Measurements from ENCODE around the gene FIGNL1. TPM values are rescaled to one million over a fixed set of nuclear protein-coding genes. Genes with fewer than 3 reads are reported as not detected.

Gene FIGNL1
- total and polyA plus RNA-seq, 9 donors, result 13.3 to 19.8 (median 15.2) TPM

DNA sequence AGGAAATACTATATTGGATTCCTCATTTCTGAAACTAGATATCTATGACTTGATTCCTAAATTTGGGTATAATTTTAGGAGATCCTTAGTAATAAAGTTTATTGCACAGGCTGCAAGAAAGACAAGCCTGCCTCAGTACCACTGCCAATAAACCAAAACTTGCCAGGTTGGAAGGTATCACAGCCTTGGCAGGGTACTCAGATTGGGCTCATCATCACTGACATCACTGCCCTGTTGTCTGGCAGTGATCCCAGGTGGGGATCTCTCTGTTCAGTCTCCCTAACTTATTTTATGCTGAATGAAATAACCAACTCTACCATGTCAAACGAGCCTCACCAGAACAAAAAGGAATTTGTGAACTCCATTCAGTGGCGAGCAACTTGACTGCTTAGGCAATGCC, 18.8 kb downstream of the FIGNL1 start:
- no CpG with 5 or more reads among the region's 2 CpGs for WGBS (ENCODE audit: insufficient coverage)
- no peaks in the 10 kb centered on the region for H3K36me3 ChIP-seq (ENCODE audit: control insufficient read depth, insufficient read depth, low read length)
- H3K9me3 ChIP-seq (replicated peaks; ENCODE audit: control insufficient read depth, low read depth, low read length), result no peaks in the 10 kb centered on the region
- H3K27me3 ChIP-seq (ENCODE audit: control insufficient read depth, insufficient read depth, low read length), result no peaks in the 10 kb centered on the region
- DNase-seq, result no peak
- H3K4me3 ChIP-seq (ENCODE audit: low read length), result no peak overlapping the region
- H3K4me1 ChIP-seq (ENCODE audit: control insufficient read depth, insufficient read depth, low read length), result no peaks in the 10 kb centered on the region
- no peak overlapping the region for H3K27ac ChIP-seq (ENCODE audit: low read length)

DNA sequence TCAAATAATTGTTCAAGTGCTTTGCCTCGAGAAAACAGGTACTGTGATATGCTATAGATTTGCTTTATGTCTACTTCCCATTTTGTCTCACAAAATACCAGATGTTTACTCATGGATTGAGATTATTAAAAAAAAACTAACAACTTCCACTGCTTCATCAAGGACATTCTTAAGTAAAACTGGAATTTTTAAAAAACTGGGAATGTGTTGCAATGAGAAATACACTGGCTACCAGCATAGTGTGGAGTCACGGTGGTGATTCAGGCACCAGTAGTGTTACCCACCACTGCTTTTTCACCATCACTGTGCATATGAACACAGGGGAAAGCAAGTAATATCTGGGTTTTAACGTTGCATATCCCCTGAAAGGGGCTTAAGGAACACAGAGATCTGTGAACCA, 21.2 kb downstream of the FIGNL1 start:
- no peaks in the 10 kb centered on the region for H3K4me1 ChIP-seq (ENCODE audit: control insufficient read depth, insufficient read depth, low read length)
- DNase-seq, result no peak
- WGBS (ENCODE audit: insufficient coverage), result no CpG with 5 or more reads among the region's 3 CpGs
- H3K27me3 ChIP-seq (ENCODE audit: control insufficient read depth, insufficient read depth, low read length), result no peaks in the 10 kb centered on the region
- no peak overlapping the region for H3K27ac ChIP-seq (ENCODE audit: low read length)
- H3K4me3 ChIP-seq (ENCODE audit: low read length), result no peak overlapping the region
- H3K9me3 ChIP-seq (replicated peaks; ENCODE audit: control insufficient read depth, low read depth, low read length), result no peaks in the 10 kb centered on the region
- H3K36me3 ChIP-seq (ENCODE audit: control insufficient read depth, insufficient read depth, low read length), result no peaks in the 10 kb centered on the region

DNA sequence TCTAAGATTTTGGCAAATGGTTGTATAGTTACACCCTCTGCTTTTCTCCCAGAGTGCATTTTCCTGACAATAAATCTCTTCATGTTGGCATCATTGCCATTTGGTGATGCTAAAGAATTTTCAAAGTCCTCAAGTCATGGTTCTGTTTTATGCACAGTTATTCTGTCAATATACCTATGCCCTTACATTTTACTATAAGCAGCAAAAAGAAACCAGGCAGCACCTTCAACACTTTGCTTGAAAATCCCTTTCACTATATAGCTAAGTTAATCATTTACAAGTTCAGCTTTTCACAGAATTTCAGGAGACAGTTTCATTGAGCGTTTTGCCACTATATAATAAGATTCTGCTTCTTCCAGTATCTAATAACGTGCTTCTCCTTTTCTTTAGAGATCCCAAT, 22.6 kb downstream of the FIGNL1 start:
- Histone ChIP-seq H3K9me3 (replicated peaks; ENCODE audit: control insufficient read depth, low read depth, low read length) (no peaks in the 10 kb centered on the region), H3K36me3 (ENCODE audit: control insufficient read depth, insufficient read depth, low read length) (no peaks in the 10 kb centered on the region), H3K4me3 (ENCODE audit: low read length) (no peak overlapping the region), H3K4me1 (ENCODE audit: control insufficient read depth, insufficient read depth, low read length) (no peaks in the 10 kb centered on the region), H3K27me3 (ENCODE audit: control insufficient read depth, insufficient read depth, low read length) (no peaks in the 10 kb centered on the region), H3K27ac (ENCODE audit: low read length) (no peak overlapping the region)
- 70% methylated on average over 2 of the region's 2 CpGs for WGBS (ENCODE audit: insufficient coverage)
- DNase-seq, result no peak

DNA sequence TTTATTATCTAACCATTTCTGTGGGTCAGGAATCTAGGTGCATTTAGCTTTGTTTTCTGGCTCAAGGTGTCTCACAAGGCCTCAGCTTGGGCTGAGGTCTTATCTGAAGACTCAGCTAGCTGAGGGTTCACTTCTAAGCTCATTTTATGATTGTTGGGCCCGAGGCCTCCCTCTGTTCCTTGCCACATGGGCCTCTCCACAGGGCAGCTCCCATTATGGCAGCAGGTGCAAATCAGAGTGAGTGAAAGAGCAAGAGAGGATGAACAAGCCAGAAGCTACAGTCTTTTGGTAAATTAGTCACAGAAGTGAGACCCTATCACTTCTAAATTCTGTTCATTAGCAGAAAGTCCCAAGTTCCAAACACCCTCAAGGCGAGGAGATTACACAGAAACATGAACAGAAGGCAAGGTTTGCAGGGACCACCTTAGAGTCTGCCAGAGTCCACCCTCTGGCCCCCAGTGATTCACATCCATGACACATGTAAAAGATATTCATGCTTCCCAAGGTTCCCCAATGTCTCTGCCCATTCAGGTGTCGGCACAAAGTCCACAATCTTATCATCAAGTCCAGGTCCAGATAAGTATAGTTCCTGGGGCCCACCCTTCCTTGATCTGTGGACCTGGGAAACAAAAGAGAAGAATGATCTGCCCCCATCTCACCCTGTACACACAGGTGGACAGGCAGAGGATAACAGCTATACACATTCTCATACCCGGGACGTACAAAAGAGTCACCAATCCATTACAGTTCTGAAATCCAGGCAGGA, 23.7 kb downstream of the FIGNL1 start:
- no peak for DNase-seq
- 82% methylated on average over 2 of the region's 5 CpGs for WGBS (ENCODE audit: insufficient coverage)

DNA sequence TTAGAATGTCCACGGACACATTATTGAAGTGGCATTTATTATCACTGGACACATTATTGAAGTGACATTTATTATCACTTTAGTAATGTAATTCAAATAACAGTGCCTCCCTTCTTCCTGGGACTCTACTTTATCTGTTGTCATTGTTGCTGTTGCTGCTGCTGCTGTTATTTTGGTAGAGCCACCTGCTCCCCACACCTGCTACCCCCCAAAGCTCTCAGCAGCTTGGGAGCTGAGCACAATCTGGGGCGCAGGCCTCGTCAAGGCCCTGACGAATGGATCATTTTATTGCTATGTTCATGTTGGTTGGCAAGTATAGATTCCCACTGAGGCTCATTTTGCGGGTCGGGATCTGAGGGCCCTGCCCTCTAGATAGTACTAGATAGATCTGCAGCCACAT, 24.8 kb downstream of the FIGNL1 start:
- WGBS (ENCODE audit: insufficient coverage), result no CpG with 5 or more reads among the region's 6 CpGs
- H3K36me3 ChIP-seq (ENCODE audit: control insufficient read depth, insufficient read depth, low read length), result no peaks in the 10 kb centered on the region
- H3K4me1 ChIP-seq (ENCODE audit: control insufficient read depth, insufficient read depth, low read length), result no peaks in the 10 kb centered on the region
- H3K27ac ChIP-seq (ENCODE audit: low read length), result no peak overlapping the region
- no peak for DNase-seq
- no peaks in the 10 kb centered on the region for H3K9me3 ChIP-seq (replicated peaks; ENCODE audit: control insufficient read depth, low read depth, low read length)
- H3K27me3 ChIP-seq (ENCODE audit: control insufficient read depth, insufficient read depth, low read length), result no peaks in the 10 kb centered on the region
- no peak overlapping the region for H3K4me3 ChIP-seq (ENCODE audit: low read length)

More for the DNA sequence above, 23.7 kb downstream of the FIGNL1 start:
- H3K36me3 ChIP-seq (ENCODE audit: control insufficient read depth, insufficient read depth, low read length), result no peaks in the 10 kb centered on the region
- no peak overlapping the region for H3K27ac ChIP-seq (ENCODE audit: low read length)
- no peaks in the 10 kb centered on the region for H3K4me1 ChIP-seq (ENCODE audit: control insufficient read depth, insufficient read depth, low read length)
- no peaks in the 10 kb centered on the region for H3K27me3 ChIP-seq (ENCODE audit: control insufficient read depth, insufficient read depth, low read length)
- H3K4me3 ChIP-seq (ENCODE audit: low read length), result no peak overlapping the region
- no peaks in the 10 kb centered on the region for H3K9me3 ChIP-seq (replicated peaks; ENCODE audit: control insufficient read depth, low read depth, low read length)

DNA sequence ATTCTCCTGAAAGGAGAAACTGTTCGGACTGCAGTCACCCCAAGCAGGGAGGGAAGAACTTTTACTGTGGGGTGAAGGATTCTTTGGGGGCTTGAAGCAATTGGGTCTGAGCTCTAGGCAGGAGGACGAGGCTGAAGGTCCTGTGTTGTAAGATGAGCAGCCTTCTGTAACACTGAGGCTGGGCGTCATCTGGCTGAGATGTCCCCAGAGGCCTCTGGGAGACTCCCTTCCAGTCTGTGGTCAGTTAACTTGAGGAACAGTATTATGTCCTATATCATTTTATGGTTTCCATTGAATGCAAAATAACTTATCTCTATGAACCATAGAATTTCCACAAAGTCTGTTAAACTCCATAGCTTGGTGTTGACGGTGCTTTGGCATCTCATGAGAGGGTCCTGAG, 26.3 kb downstream of the FIGNL1 start:
- Histone ChIP-seq H3K4me1 (ENCODE audit: control insufficient read depth, insufficient read depth, low read length) (no peaks in the 10 kb centered on the region), H3K9me3 (replicated peaks; ENCODE audit: control insufficient read depth, low read depth, low read length) (no peaks in the 10 kb centered on the region), H3K4me3 (ENCODE audit: low read length) (no peak overlapping the region), H3K27ac (ENCODE audit: low read length) (no peak overlapping the region), H3K36me3 (ENCODE audit: control insufficient read depth, insufficient read depth, low read length) (no peaks in the 10 kb centered on the region), H3K27me3 (ENCODE audit: control insufficient read depth, insufficient read depth, low read length) (no peaks in the 10 kb centered on the region)
- WGBS (ENCODE audit: insufficient coverage), result 43% methylated on average over 2 of the region's 4 CpGs
- DNase-seq, result no peak

DNA sequence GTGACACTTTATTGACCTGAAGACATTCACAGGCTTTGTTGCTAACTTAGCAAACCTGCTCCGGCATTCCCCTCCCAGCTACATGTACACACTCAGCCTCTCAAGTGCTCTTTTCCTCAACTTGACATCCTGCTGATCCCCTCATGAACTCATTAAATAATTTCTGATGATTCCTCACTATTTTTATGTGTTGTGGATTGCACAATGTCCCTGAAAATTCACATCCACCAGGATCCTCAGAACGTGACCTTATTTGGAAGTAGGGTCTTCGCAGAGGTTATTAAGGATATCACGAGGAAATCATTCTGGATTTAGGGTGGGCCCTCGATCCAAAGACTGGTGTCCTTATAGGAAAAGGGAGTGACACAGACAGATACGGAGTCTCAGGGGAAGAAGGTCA, 27.3 kb downstream of the FIGNL1 start:
- Histone ChIP-seq H3K27ac (ENCODE audit: low read length) (no peak overlapping the region), H3K9me3 (replicated peaks; ENCODE audit: control insufficient read depth, low read depth, low read length) (no peaks in the 10 kb centered on the region), H3K4me3 (ENCODE audit: low read length) (no peak overlapping the region), H3K36me3 (ENCODE audit: control insufficient read depth, insufficient read depth, low read length) (no peaks in the 10 kb centered on the region), H3K4me1 (ENCODE audit: control insufficient read depth, insufficient read depth, low read length) (no peaks in the 10 kb centered on the region), H3K27me3 (ENCODE audit: control insufficient read depth, insufficient read depth, low read length) (no peaks in the 10 kb centered on the region)
- DNase-seq, result no peak
- 100% methylated on average over 4 of the region's 6 CpGs for WGBS (ENCODE audit: insufficient coverage)

DNA sequence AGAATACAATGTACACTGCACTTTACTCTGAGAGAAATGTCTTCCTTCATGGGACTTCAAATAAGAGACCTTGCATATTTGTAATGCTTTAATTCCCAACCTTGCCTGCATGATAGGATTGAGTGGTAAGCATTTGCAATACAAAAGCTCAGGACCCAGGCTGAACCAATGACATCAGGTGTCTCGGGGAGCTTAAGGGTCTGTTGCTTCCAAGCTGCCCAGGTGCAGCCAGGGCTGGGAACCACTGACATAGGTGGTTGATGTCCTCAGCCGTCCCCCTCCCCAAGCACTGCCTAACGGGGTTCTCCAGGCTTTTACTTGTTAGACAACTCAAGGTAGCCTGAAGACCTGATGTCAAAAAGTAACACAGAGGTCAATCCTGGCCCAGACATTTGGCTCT, 29.1 kb downstream of the FIGNL1 start:
- H3K9me3 ChIP-seq (replicated peaks; ENCODE audit: control insufficient read depth, low read depth, low read length), result no peaks in the 10 kb centered on the region
- H3K4me3 ChIP-seq (ENCODE audit: low read length), result no peak overlapping the region
- no peak overlapping the region for H3K27ac ChIP-seq (ENCODE audit: low read length)
- H3K27me3 ChIP-seq (ENCODE audit: control insufficient read depth, insufficient read depth, low read length), result no peaks in the 10 kb centered on the region
- H3K4me1 ChIP-seq (ENCODE audit: control insufficient read depth, insufficient read depth, low read length), result no peaks in the 10 kb centered on the region
- 86% methylated on average over 2 of the region's 3 CpGs for WGBS (ENCODE audit: insufficient coverage)
- H3K36me3 ChIP-seq (ENCODE audit: control insufficient read depth, insufficient read depth, low read length), result no peaks in the 10 kb centered on the region
- no peak for DNase-seq

DNA sequence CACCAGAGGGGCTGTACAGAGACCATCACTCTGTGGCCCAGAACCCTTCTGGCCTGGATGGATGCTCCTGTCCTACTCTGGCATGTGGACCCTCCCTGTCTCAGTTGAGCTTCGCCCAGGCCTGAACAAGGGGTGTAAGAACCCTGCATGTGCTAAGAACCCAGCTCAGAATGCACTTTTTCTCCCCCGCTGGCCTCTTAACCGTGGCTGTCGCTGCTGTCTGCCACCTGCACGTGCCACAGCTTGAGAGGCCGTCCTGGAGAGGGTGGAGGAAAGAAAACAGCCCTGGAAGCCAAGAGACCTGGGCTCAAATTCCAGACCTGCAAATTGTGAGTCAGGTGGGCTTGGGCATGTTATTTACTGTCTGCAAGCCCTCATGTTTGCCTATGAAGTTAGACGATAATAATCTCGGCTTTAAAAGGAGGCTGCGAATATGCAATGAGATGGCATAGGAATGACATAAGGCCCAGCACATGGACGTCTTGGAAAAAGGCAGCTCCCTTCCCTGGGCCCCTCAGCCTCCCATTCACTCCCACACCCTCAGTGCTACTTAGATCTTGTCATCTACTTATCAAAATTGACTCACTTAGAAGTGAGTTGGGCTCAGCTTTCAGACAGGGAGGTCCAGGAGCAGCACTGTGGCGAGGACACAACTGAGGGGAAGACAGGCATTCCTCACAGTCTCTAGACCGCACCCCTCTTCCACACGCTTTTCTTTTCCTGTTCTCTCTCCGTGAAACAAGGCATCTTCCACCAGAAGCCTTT, 31.4 kb downstream of the FIGNL1 start:
- no peak overlapping the region for H3K27ac ChIP-seq (ENCODE audit: low read length)
- H3K4me3 ChIP-seq (ENCODE audit: low read length), result no peak overlapping the region
- H3K36me3 ChIP-seq (ENCODE audit: control insufficient read depth, insufficient read depth, low read length), result no peaks in the 10 kb centered on the region
- no peaks in the 10 kb centered on the region for H3K9me3 ChIP-seq (replicated peaks; ENCODE audit: control insufficient read depth, low read depth, low read length)
- no peaks in the 10 kb centered on the region for H3K27me3 ChIP-seq (ENCODE audit: control insufficient read depth, insufficient read depth, low read length)
- DNase-seq, result no peak
- WGBS (ENCODE audit: insufficient coverage), result 55% methylated on average over 6 of the region's 14 CpGs
- H3K4me1 ChIP-seq (ENCODE audit: control insufficient read depth, insufficient read depth, low read length), result no peaks in the 10 kb centered on the region

DNA sequence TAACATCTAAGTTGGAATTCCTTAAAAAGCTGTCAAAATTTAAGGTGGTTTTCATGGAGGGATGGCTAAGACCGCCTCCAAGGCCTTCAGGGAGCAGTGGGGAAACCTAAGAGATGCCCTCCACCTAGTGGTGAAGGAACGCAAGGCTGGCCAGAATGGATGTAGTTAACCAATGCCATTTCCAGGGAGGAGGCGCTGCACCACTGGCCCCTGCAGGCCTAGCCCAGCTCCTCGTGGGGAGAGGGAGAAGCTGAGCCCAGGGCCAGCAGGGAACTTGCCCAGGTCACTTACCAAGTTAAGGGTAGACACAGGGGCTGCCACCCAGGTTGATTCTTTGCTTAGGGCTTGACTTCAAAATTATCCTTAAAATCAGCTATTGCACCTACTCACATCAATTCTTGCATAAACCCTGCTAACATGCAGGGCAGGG, 32.0 kb downstream of the FIGNL1 start:
- 0% methylated on average over 3 of the region's 4 CpGs for WGBS (ENCODE audit: insufficient coverage)
- no peak overlapping the region for H3K27ac ChIP-seq (ENCODE audit: low read length)
- peak; percentile 69 for DNase-seq
- no peaks in the 10 kb centered on the region for H3K36me3 ChIP-seq (ENCODE audit: control insufficient read depth, insufficient read depth, low read length)
- H3K9me3 ChIP-seq (replicated peaks; ENCODE audit: control insufficient read depth, low read depth, low read length), result no peaks in the 10 kb centered on the region
- no peaks in the 10 kb centered on the region for H3K27me3 ChIP-seq (ENCODE audit: control insufficient read depth, insufficient read depth, low read length)
- no peak overlapping the region for H3K4me3 ChIP-seq (ENCODE audit: low read length)
- no peaks in the 10 kb centered on the region for H3K4me1 ChIP-seq (ENCODE audit: control insufficient read depth, insufficient read depth, low read length)

All from muscle of leg (tissue), 11 donors.